Measurements from ENCODE around the gene THSD7B. TPM values are rescaled to one million over a fixed set of nuclear protein-coding genes. Genes with fewer than 3 reads are reported as not detected.

The THSD7B gene
- total RNA-seq, 1 experiment from 2014 or later = under 0.01 TPM

DNA sequence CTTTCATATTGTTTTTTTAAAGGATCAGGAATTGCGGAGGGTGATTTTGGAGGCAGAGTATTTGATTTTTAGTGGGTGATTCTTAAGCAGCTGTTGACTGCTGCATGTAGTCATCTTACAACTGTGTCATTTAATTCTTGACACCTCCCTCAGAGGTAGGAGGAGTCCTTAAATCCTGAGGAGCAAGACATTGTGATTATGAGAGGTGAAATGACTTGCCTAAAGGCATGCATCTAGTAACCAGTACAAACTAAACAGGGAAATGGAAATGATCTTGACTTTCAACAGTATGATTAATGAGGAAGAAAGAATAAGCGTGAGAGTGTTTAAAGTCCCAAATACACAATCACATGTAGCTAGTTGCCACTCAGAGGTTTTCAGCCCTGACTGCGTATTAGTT lies 440.7 kb downstream of the THSD7B start:
- DNase-seq = no peak
- Histone ChIP-seq H3K27me3 (ENCODE audit: low read length) (0 out of 2 replicates have a peak, but pooled peaks cover under 1% of the 10 kb centered on the region), H3K9ac (ENCODE audit: low read length) (no peak overlapping the region), H3K4me1 (ENCODE audit: insufficient read depth, low read length) (peaks cover 9% of the 10 kb centered on the region), H3K27ac (ENCODE audit: low read length) (no peak overlapping the region), H3K9me2 (replicated peaks; ENCODE audit: low read length) (no peaks in the 10 kb centered on the region), H3K36me3 (ENCODE audit: low read depth, low read length) (no peaks in the 10 kb centered on the region), H3F3A (ENCODE audit: low read length, unreplicated experiment) (no peaks in the 10 kb centered on the region), H3K4me2 (ENCODE audit: low read length) (no peak overlapping the region), H3K4me3 (ENCODE audit: low read length) (no peak overlapping the region), H3K9me3 (ENCODE audit: low read length) (no peaks in the 10 kb centered on the region), H2AFZ (ENCODE audit: low read length) (no peak overlapping the region), H3K79me2 (ENCODE audit: low read length) (no peaks in the 10 kb centered on the region), H4K20me1 (ENCODE audit: low read length) (no peaks in the 10 kb centered on the region)
- intact Hi-C loops (cut with micrococcal nuclease) = no loop called here
- no peak for TF ChIP-seq EZH2phosphoT487 (IDR thresholded peaks at IDR 0.05; ENCODE audit: borderline replicate concordance, low read length)
- no peak for TF ChIP-seq CTCF (conservative IDR thresholded peaks at IDR 0.05; ENCODE audit: low read depth, low read length)
- no peak for TF ChIP-seq EZH2 (IDR thresholded peaks at IDR 0.05; ENCODE audit: low read length, unreplicated experiment)
- ChIA-PET CTCF (no interaction called here), POLR2A (ENCODE audit: unreplicated experiment) (no interaction called here)
- no peak for ATAC-seq
- BruUV-seq (replicated peaks) = no TSS peak

DNA sequence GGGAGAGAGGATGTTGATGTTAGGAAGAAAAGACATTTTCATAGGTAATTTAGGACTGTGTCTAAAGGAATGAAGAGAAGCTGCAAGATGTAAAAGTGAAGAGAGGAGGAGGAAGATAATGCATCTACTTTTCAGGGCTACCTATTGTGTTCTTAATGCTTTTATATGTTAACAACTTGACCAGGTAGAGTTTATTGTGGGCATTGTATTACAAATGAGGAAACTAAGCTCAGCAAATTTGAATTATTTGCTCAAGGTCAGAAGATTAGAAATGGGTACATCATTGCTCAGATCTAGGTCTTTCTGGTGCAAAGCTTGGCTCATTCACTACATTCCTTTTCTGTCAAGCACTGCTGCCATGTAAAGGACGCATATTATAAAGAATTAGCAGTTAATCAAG lies 441.7 kb downstream of the THSD7B start:
- Histone ChIP-seq H4K20me1 (ENCODE audit: low read length) (no peaks in the 10 kb centered on the region), H3K9me2 (replicated peaks; ENCODE audit: low read length) (no peaks in the 10 kb centered on the region), H3K27me3 (ENCODE audit: low read length) (no peaks in the 10 kb centered on the region), H3K36me3 (ENCODE audit: low read depth, low read length) (no peaks in the 10 kb centered on the region), H3K4me2 (ENCODE audit: low read length) (no peak overlapping the region), H3F3A (ENCODE audit: low read length, unreplicated experiment) (no peaks in the 10 kb centered on the region), H2AFZ (ENCODE audit: low read length) (no peak overlapping the region), H3K9me3 (ENCODE audit: low read length) (no peaks in the 10 kb centered on the region), H3K27ac (ENCODE audit: low read length) (no peak overlapping the region), H3K79me2 (ENCODE audit: low read length) (no peaks in the 10 kb centered on the region), H3K9ac (ENCODE audit: low read length) (no peak overlapping the region), H3K4me3 (ENCODE audit: low read length) (no peak overlapping the region), H3K4me1 (ENCODE audit: insufficient read depth, low read length) (peaks cover 7% of the 10 kb centered on the region)
- no TSS peak for BruUV-seq (replicated peaks)
- ATAC-seq = no peak
- CTCF ChIA-PET = no interaction called here
- no peak for DNase-seq
- POLR2A ChIA-PET (ENCODE audit: unreplicated experiment) = no interaction called here
- intact Hi-C loops (cut with micrococcal nuclease) = no loop called here
- TF ChIP-seq CTCF (conservative IDR thresholded peaks at IDR 0.05; ENCODE audit: low read depth, low read length) (no peak), EZH2phosphoT487 (IDR thresholded peaks at IDR 0.05; ENCODE audit: borderline replicate concordance, low read length) (no peak), EZH2 (IDR thresholded peaks at IDR 0.05; ENCODE audit: low read length, unreplicated experiment) (no peak)

DNA sequence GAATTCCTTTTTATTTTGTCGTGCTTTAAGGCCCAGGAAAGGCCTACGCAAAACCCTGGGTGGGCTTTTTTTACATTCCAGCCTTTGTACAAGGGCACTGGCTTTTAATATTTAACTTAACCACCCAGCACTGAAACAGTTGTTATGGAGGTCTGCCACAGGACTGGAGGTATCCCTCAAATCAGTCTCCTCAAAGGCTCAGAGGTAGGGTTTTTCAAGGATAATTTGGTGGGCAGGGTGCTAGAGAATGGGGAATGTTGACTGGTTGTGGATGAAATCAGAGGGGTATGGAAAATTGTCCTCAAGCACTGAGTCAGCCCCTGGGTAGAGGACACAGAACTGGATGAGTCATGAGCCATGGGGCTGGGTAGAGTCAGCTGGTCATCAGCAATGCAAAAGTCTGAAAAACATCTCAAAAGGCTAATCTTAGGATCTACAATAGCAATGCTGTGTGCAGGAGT lies 443.1 kb downstream of the THSD7B start:
- Histone ChIP-seq H3K4me2 (ENCODE audit: low read length) (no peak overlapping the region), H3K27ac (ENCODE audit: low read length) (no peak overlapping the region), H4K20me1 (ENCODE audit: low read length) (no peaks in the 10 kb centered on the region), H3K9me2 (replicated peaks; ENCODE audit: low read length) (no peaks in the 10 kb centered on the region), H3K27me3 (ENCODE audit: low read length) (no peaks in the 10 kb centered on the region), H3K4me1 (ENCODE audit: insufficient read depth, low read length) (no peaks in the 10 kb centered on the region), H3K36me3 (ENCODE audit: low read depth, low read length) (no peaks in the 10 kb centered on the region), H3F3A (ENCODE audit: low read length, unreplicated experiment) (no peaks in the 10 kb centered on the region), H2AFZ (ENCODE audit: low read length) (no peak overlapping the region), H3K9ac (ENCODE audit: low read length) (no peak overlapping the region), H3K79me2 (ENCODE audit: low read length) (no peaks in the 10 kb centered on the region), H3K4me3 (ENCODE audit: low read length) (no peak overlapping the region), H3K9me3 (ENCODE audit: low read length) (no peaks in the 10 kb centered on the region)
- DNase-seq (peak; percentile 39), ATAC-seq (peak; percentile 35; the same call in 1 of the 2 replicates)
- TF ChIP-seq EZH2 (IDR thresholded peaks at IDR 0.05; ENCODE audit: low read length, unreplicated experiment) (no peak), EZH2phosphoT487 (IDR thresholded peaks at IDR 0.05; ENCODE audit: borderline replicate concordance, low read length) (no peak), CTCF (conservative IDR thresholded peaks at IDR 0.05; ENCODE audit: low read depth, low read length) (no peak)
- ChIA-PET CTCF (no interaction called here), POLR2A (ENCODE audit: unreplicated experiment) (no interaction called here)
- intact Hi-C loops (cut with micrococcal nuclease) = no loop called here
- no TSS peak for BruUV-seq (replicated peaks)

Data from PC-3 (cell line).